OCI-LY3 (cell line): ENCODE data around the gene TTI1.

Source experiments
- CTCF ChIP-seq: fragments of 200-600, 300-600 bp; sonication (generic); IDR thresholded peaks from 2 replicates; pipeline ENCODE4 v1.5.1; 2014; ENCODE audit warnings: antibody characterized with exemption, low read length, low read depth
- EZH2phosphoT487 ChIP-seq: fragments of 200-600 bp; shearing (Covaris generic); IDR thresholded peaks from 2 replicates; pipeline ENCODE4 v1.6.1; 2018; ENCODE audit warnings: antibody characterized with exemption, mixed run types, low read depth

- TF ChIP-seq CTCF (no peak), EZH2phosphoT487 (no peak)
Observed at GRCh38 chr20:37970856-37971245, 62.4 kb downstream of the TTI1 start.
